NCI-H2196 (cell line): ENCODE measurements around the gene OR2AG1.

ENCODE experiments used
- DNase-seq: peaks from one replicate; lab custom pipeline; 2025; ENCODE audit not compliant: unreplicated experiment; lab: John Stamatoyannopoulos, UW

OR2AG1 gene

GRCh38 chr11:6782720-6783119 lies at the start of gene OR2AG1:
TSS of gene OR2AG1 (plus strand) at chr11:6783020. CDS start at chr11:6785038, 2,018 bp downstream.
- no peak for DNase-seq

GRCh38 chr11:6733326-6734275 lies 49.2 kb upstream of the OR2AG1 start:
- DNase-seq: no peak

GRCh38 chr11:6734616-6735015 lies 48.2 kb upstream of the OR2AG1 start:
- DNase-seq: no peak

- no peak for DNase-seq
Measured at GRCh38 chr11:6735306-6735705, 47.5 kb upstream of the OR2AG1 start.

GRCh38 chr11:6736495-6737121 lies 46.2 kb upstream of the OR2AG1 start:
- DNase-seq: no peak

- peak; percentile 24 for DNase-seq
Measured at GRCh38 chr11:6737872-6738466, 44.9 kb upstream of the OR2AG1 start.

GRCh38 chr11:6738590-6738989 lies 44.2 kb upstream of the OR2AG1 start:
- no peak for DNase-seq

GRCh38 chr11:6742260-6742659 lies 40.6 kb upstream of the OR2AG1 start:
- DNase-seq: no peak

GRCh38 chr11:6745018-6745417 lies 37.8 kb upstream of the OR2AG1 start:
- DNase-seq: no peak

GRCh38 chr11:6745465-6746015 lies 37.3 kb upstream of the OR2AG1 start:
- no peak for DNase-seq

GRCh38 chr11:6746086-6746618 lies 36.7 kb upstream of the OR2AG1 start:
- DNase-seq: no peak

GRCh38 chr11:6746626-6747025 lies 36.2 kb upstream of the OR2AG1 start:
- no peak for DNase-seq

- no peak for DNase-seq
Measured at GRCh38 chr11:6747097-6747668, 35.6 kb upstream of the OR2AG1 start.

- peak; percentile 37 for DNase-seq
Measured at GRCh38 chr11:6755303-6755952, 27.4 kb upstream of the OR2AG1 start.

GRCh38 chr11:6755953-6756347 lies 26.9 kb upstream of the OR2AG1 start:
- no peak for DNase-seq

- DNase-seq: peak; percentile 27
Measured at GRCh38 chr11:6757373-6757967, 25.4 kb upstream of the OR2AG1 start.

- no peak for DNase-seq
Measured at GRCh38 chr11:6771926-6772893, 10.6 kb upstream of the OR2AG1 start, which contains the start of gene OR2AG2. TSS of gene OR2AG2 (minus strand) at chr11:6771976. CDS start at chr11:6768957, 3,019 bp downstream.

- no peak for DNase-seq
Measured at GRCh38 chr11:6778518-6778917, 4.3 kb upstream of the OR2AG1 start.

GRCh38 chr11:6780829-6781228 lies 2.0 kb upstream of the OR2AG1 start:
- DNase-seq: no peak
